Neuronal stem cell (in vitro differentiated cells): Measurements from ENCODE around the gene PTPRM.

Source experiments
- DNase-seq: peaks from one replicate; pipeline ENCODE4 v3.0.0-alpha.2; 2013; ENCODE audit warnings: low spot score
- H2AFZ ChIP-seq: one replicate; pipeline ENCODE4 v1.6.1; 2013; ENCODE audit warnings: mild to moderate bottlenecking, low read length, inconsistent platforms
- H2AK5ac ChIP-seq: 2 replicates; pipeline ENCODE4 v1.6.1; 2013; ENCODE audit warnings: low read depth, mild to moderate bottlenecking, inconsistent platforms, low read length, moderate library complexity, mixed read lengths
- H2BK120ac ChIP-seq: 2 replicates; pipeline ENCODE4 v1.6.1; 2013; ENCODE audit warnings: low read depth, mild to moderate bottlenecking, inconsistent platforms, low read length, moderate library complexity, mixed read lengths
- H2BK12ac ChIP-seq: one replicate; pipeline ENCODE4 v1.6.1; 2013; ENCODE audit warnings: low read length, inconsistent platforms
- H2BK15ac ChIP-seq: 2 replicates; pipeline ENCODE4 v1.6.1; 2013; ENCODE audit warnings: mild to moderate bottlenecking, low read length, inconsistent platforms, mixed read lengths
- H2BK5ac ChIP-seq: one replicate; pipeline ENCODE4 v1.6.1; 2013; ENCODE audit warnings: inconsistent platforms, mild to moderate bottlenecking, low read length, moderate library complexity
- H3K14ac ChIP-seq: one replicate; pipeline ENCODE4 v1.6.1; 2013; ENCODE audit warnings: low read length, inconsistent platforms
- H3K18ac ChIP-seq: 2 replicates; pipeline ENCODE4 v1.6.1; 2013; ENCODE audit warnings: low read length, inconsistent platforms
- H3K23ac ChIP-seq: 2 replicates; pipeline ENCODE4 v1.6.1; 2013; ENCODE audit warnings: low read depth, mild to moderate bottlenecking, mixed read lengths, low read length, inconsistent platforms; ENCODE audit not compliant: poor library complexity
- H3K27ac ChIP-seq: replicated peaks from 3 replicates; pipeline ENCODE4 v1.5.1; 2013; ENCODE audit warnings: low read length, inconsistent platforms
- H3K27me3 ChIP-seq, 3 experiments: 2 replicates each; pipeline ENCODE4 v1.6.1; 2013; ENCODE audit warnings: low read length in 3 of 3, mild to moderate bottlenecking in 2 of 3, inconsistent platforms in 1 of 3, low read depth in 1 of 3, mixed read lengths in 1 of 3, moderate library complexity in 1 of 3; ENCODE audit not compliant: control insufficient read depth in 3 of 3, insufficient read depth in 3 of 3
- H3K36me3 ChIP-seq, 2 donors: replicated peaks in 1 of 2; 2 replicates each; pipeline ENCODE4 v1.6.1; 2013; ENCODE audit warnings: low read length in 2 of 2; ENCODE audit not compliant: control insufficient read depth in 2 of 2, insufficient read depth in 2 of 2
- H3K4ac ChIP-seq: 2 replicates; pipeline ENCODE4 v1.6.1; 2013; ENCODE audit warnings: inconsistent platforms, mild to moderate bottlenecking, low read length, moderate library complexity
- H3K4me1 ChIP-seq, 2 donors: 1 replicate in 1 of 2; 2 replicates in 1 of 2; pipeline ENCODE4 v1.6.1; 2013; ENCODE audit warnings: low read length in 2 of 2, low read depth in 1 of 2; ENCODE audit not compliant: control insufficient read depth in 2 of 2, insufficient read depth in 1 of 2
- H3K4me2 ChIP-seq: one replicate; pipeline ENCODE4 v1.6.1; 2013; ENCODE audit warnings: mild to moderate bottlenecking, low read length, inconsistent platforms; ENCODE audit not compliant: insufficient read depth, poor library complexity, severe bottlenecking
- H3K4me3 ChIP-seq, 2 donors: 2 replicates each; pipeline ENCODE4 v1.5.1; 2013; ENCODE audit warnings: low read length in 2 of 2, mild to moderate bottlenecking in 2 of 2, inconsistent platforms in 1 of 2, moderate library complexity in 1 of 2
- H3K79me1 ChIP-seq: one replicate; pipeline ENCODE4 v1.6.1; 2013; ENCODE audit warnings: low read depth, mild to moderate bottlenecking, inconsistent platforms, low read length, moderate library complexity
- H3K9ac ChIP-seq: one replicate; pipeline ENCODE4 v1.6.1; 2013; ENCODE audit warnings: mild to moderate bottlenecking, low read depth, low read length, inconsistent platforms; ENCODE audit not compliant: poor library complexity
- H3K9me3 ChIP-seq, 2 donors: replicated peaks in 1 of 2; 2 replicates each; pipeline versions ENCODE3 to v1.6.1; 2013; ENCODE audit warnings: low read length in 2 of 2, mild to moderate bottlenecking in 2 of 2, inconsistent platforms in 1 of 2, low read depth in 1 of 2, mixed read lengths in 1 of 2, moderate library complexity in 1 of 2; ENCODE audit not compliant: control insufficient read depth in 2 of 2, insufficient read depth in 1 of 2
- H4K8ac ChIP-seq: one replicate; pipeline ENCODE4 v1.6.1; 2013; ENCODE audit warnings: low read depth, mild to moderate bottlenecking, inconsistent platforms, low read length, moderate library complexity
- H4K91ac ChIP-seq: one replicate; pipeline ENCODE4 v1.6.1; 2013; ENCODE audit warnings: low read length, low read depth, mild to moderate bottlenecking, inconsistent platforms; ENCODE audit not compliant: poor library complexity
- WGBS, 2 donors: extraction: QIAGEN DNeasy Blood & Tissue Kit; methylation state at CpG; one replicate each; pipeline ENCODE4 v1.1.7; 2013; ENCODE audit warnings: missing lambda C conversion rate in 2 of 2, mixed read lengths in 1 of 2; ENCODE audit not compliant: insufficient read length in 2 of 2, insufficient replicate concordance in 1 of 2; ENCODE audit errors: extremely low coverage in 2 of 2; 5-methylcytosine and 5-hydroxymethylcytosine counted together

PTPRM gene

GRCh38 chr18:7624697-7625096, 57.6 kb downstream of the PTPRM start:
- Histone ChIP-seq H3K4me3 (no peak overlapping the region), H3K23ac (no peak overlapping the region), H4K91ac (no peak overlapping the region), H3K18ac (no peak overlapping the region), H2BK15ac (no peak overlapping the region), H3K14ac (no peak overlapping the region), H3K9ac (no peak overlapping the region), H3K27me3 (no peaks in the 10 kb centered on the region), H2AFZ (no peak overlapping the region), H3K4me1 (peaks cover 0 to 9% of the 10 kb centered on the region in 2 donors), H2BK120ac (no peak overlapping the region), H3K27ac (no peak overlapping the region), H4K8ac (no peak overlapping the region), H3K79me1 (no peaks in the 10 kb centered on the region), H3K4me2 (no peak overlapping the region), H3K4ac (no peak overlapping the region), H2BK5ac (no peak overlapping the region), H3K36me3 (no peaks in the 10 kb centered on the region), H2AK5ac (peak overlapping the region; percentile 32), H3K9me3 (no peaks in the 10 kb centered on the region), H2BK12ac (no peak overlapping the region)
- DNase-seq = no peak
- no CpG with 5 or more reads among the region's 6 CpGs for WGBS, 2 donors

GRCh38 chr18:7626175-7626921, 59.2 kb downstream of the PTPRM start:
- Histone ChIP-seq H3K4ac (no peak overlapping the region), H3K9me3 (no peaks in the 10 kb centered on the region), H3K9ac (no peak overlapping the region), H3K4me1 (peaks cover 0 to 5% of the 10 kb centered on the region in 2 donors), H2BK12ac (no peak overlapping the region), H4K8ac (no peak overlapping the region), H2BK120ac (no peak overlapping the region), H2BK15ac (no peak overlapping the region), H3K27me3 (no peaks in the 10 kb centered on the region), H2AFZ (no peak overlapping the region), H3K14ac (no peak overlapping the region), H3K27ac (no peak overlapping the region), H3K4me2 (no peak overlapping the region), H3K4me3 (no peak overlapping the region), H2BK5ac (no peak overlapping the region), H3K36me3 (no peaks in the 10 kb centered on the region), H2AK5ac (no peak overlapping the region), H3K79me1 (no peaks in the 10 kb centered on the region), H3K18ac (no peak overlapping the region), H3K23ac (no peak overlapping the region), H4K91ac (no peak overlapping the region)
- WGBS, 2 donors = no CpG with 5 or more reads among the region's 4 CpGs
- no peak for DNase-seq

DNA sequence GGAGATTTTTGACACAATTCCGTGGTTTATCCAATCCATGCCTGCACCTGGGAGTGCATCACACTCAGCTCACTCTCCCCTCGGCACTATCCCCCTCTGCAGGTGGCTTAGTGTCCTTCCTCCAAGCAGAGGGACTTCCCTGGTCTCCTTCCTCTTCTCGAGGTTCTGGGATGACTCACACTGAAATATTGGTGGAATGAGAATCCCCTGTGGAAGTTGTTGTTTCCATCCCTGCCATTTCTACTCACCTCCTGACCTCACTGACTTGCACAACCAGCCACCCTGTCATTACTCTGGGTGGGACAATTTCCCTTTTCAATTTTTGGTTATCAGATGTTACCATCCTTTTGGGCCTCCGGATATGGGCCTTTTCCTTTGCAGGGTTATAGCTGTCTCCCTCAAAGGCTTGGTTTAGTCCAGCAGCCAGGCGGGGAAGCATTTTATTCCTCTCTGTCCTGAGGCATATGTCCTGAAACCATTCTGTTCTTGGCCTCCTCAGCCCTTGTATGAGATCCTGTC, 59.9 kb downstream of the PTPRM start:
- no peak overlapping the region for H3K4ac ChIP-seq
- no peaks in the 10 kb centered on the region for H3K79me1 ChIP-seq
- no peak overlapping the region for H3K27ac ChIP-seq
- H2AFZ ChIP-seq = no peak overlapping the region
- H3K18ac ChIP-seq = no peak overlapping the region
- H2BK15ac ChIP-seq = no peak overlapping the region
- no peak for DNase-seq
- no peak overlapping the region for H2AK5ac ChIP-seq
- no peak overlapping the region for H4K91ac ChIP-seq
- no peak overlapping the region for H3K4me3 ChIP-seq
- no peaks in the 10 kb centered on the region for H3K27me3 ChIP-seq
- no peak overlapping the region for H4K8ac ChIP-seq
- H3K4me2 ChIP-seq = no peak overlapping the region
- H3K14ac ChIP-seq = no peak overlapping the region
- no peak overlapping the region for H2BK12ac ChIP-seq
- H3K4me1 ChIP-seq = peaks cover 0 to 5% of the 10 kb centered on the region in 2 donors
- no peak overlapping the region for H3K23ac ChIP-seq
- no peak overlapping the region for H3K9ac ChIP-seq
- WGBS, 2 donors = no CpG with 5 or more reads among the region's 5 CpGs
- no peaks in the 10 kb centered on the region for H3K36me3 ChIP-seq
- H2BK120ac ChIP-seq = no peak overlapping the region
- H2BK5ac ChIP-seq = no peak overlapping the region
- no peaks in the 10 kb centered on the region for H3K9me3 ChIP-seq

DNA sequence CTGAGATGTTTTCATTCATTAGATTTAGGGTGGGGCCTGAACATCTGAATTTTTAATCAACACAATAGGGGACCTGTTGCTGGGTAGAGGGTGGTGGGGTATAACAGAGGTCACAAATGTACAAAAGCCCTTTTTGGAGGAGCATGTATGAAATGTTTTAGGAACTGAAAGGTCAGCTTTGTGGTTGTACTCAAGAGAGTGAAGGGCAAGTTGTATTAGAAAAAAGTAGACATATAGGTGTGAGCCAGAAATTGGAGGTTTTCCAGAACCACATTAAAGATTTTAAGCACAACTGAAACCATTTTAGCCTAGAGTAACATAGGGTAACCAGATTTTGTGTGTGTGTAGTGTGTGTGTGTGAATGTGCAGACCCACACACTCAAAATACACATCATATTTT, 62.3 kb downstream of the PTPRM start:
- no peak overlapping the region for H3K4me3 ChIP-seq
- no peak overlapping the region for H3K14ac ChIP-seq
- no peak overlapping the region for H2AFZ ChIP-seq
- H2BK5ac ChIP-seq = no peak overlapping the region
- no peak overlapping the region for H3K27ac ChIP-seq
- no peak overlapping the region for H2AK5ac ChIP-seq
- no peaks in the 10 kb centered on the region for H3K9me3 ChIP-seq
- H2BK120ac ChIP-seq = no peak overlapping the region
- H3K4me2 ChIP-seq = no peak overlapping the region
- H4K91ac ChIP-seq = no peak overlapping the region
- no peak overlapping the region for H3K23ac ChIP-seq
- no peak overlapping the region for H3K4ac ChIP-seq
- H3K4me1 ChIP-seq = peaks cover 4 to 7% of the 10 kb centered on the region in 2 donors
- no peaks in the 10 kb centered on the region for H3K36me3 ChIP-seq
- H4K8ac ChIP-seq = no peak overlapping the region
- H2BK15ac ChIP-seq = no peak overlapping the region
- no peaks in the 10 kb centered on the region for H3K27me3 ChIP-seq
- DNase-seq = no peak
- H3K9ac ChIP-seq = no peak overlapping the region
- no peaks in the 10 kb centered on the region for H3K79me1 ChIP-seq
- no peak overlapping the region for H2BK12ac ChIP-seq
- H3K18ac ChIP-seq = no peak overlapping the region
